ENCODE data around the gene PLA2G4E. TPM values are rescaled to one million over a fixed set of nuclear protein-coding genes. Genes with fewer than 3 reads are reported as not detected.

The PLA2G4E gene
- total RNA-seq, 3 donors from 2014 or later, result not detected

GRCh38 chr15:42033214-42033873 lies 12.5 kb upstream of the PLA2G4E start:
- no peaks in the 10 kb centered on the region for H3K27me3 ChIP-seq
- H3K36me3 ChIP-seq, result no peaks in the 10 kb centered on the region
- TF ChIP-seq, protein P1, sequence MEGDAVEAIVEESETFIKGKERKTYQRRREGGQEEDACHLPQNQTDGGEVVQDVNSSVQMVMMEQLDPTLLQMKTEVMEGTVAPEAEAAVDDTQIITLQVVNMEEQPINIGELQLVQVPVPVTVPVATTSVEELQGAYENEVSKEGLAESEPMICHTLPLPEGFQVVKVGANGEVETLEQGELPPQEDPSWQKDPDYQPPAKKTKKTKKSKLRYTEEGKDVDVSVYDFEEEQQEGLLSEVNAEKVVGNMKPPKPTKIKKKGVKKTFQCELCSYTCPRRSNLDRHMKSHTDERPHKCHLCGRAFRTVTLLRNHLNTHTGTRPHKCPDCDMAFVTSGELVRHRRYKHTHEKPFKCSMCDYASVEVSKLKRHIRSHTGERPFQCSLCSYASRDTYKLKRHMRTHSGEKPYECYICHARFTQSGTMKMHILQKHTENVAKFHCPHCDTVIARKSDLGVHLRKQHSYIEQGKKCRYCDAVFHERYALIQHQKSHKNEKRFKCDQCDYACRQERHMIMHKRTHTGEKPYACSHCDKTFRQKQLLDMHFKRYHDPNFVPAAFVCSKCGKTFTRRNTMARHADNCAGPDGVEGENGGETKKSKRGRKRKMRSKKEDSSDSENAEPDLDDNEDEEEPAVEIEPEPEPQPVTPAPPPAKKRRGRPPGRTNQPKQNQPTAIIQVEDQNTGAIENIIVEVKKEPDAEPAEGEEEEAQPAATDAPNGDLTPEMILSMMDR (IDR thresholded peaks at IDR 0.05), result no peak
- no peak for TF ChIP-seq POLR2AphosphoS5 (IDR thresholded peaks at IDR 0.05)
- TF ChIP-seq POLR2A (IDR thresholded peaks at IDR 0.05), result no peak
- H3K4me1 ChIP-seq, result no peaks in the 10 kb centered on the region
- no peaks in the 10 kb centered on the region for H3K9me3 ChIP-seq
- no peak overlapping the region for H3K4me3 ChIP-seq
- DNase-seq (ENCODE audit: low spot score in 2 of 2), result no peak
- intact Hi-C loops (cut with DNase I; ENCODE audit: low total_unique reads), result no loop called here
- peak overlapping the region in 1 of 2 donors; percentile 7 for H3K27ac ChIP-seq

DNA sequence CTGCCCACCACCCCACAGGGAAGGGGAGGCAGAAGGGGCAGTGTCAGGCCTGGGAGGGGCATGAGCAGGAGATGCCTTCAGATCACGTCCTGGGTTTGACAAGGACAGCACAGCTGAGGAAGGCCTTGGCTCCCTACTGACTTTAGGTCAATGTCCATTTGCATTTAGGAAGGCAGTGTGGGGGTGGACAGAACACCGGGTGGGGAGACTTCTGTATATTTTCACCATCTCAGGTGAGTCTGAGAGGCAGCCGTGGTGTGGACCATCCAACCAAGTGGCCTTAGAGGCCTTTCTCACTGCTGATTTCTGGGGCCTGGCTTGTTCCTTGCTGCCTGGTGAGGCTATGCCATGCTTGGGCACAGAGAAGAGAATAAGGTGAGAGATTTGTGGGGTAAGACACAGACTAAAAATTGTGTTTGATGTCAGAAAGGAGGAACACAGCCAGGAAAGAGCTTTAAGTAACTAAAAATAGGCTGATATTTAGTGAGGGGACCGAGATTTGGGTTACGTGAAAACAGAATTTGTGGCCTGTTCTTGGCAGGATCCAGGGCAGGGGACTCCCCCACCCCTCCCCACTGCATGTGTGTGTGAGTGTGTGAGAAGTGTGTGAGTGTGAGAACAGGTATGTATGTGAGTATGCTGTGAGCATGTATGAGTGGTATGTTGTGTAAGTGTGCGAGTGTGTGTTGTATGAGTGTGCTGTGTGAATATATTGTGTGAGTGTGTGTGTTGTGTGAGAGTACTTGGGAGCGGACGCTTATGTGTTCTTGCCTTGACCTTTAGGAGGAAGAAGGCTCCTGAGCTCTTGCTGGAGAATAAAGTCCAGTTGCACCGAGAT lies 11.8 kb upstream of the PLA2G4E start:
- Histone ChIP-seq H3K27me3 (no peaks in the 10 kb centered on the region), H3K27ac (no peak overlapping the region), H3K9me3 (no peaks in the 10 kb centered on the region), H3K4me3 (no peak overlapping the region), H3K4me1 (no peaks in the 10 kb centered on the region), H3K36me3 (no peaks in the 10 kb centered on the region)
- intact Hi-C loops (cut with DNase I; ENCODE audit: low total_unique reads), result no loop called here
- DNase-seq (ENCODE audit: low spot score in 2 of 2), result no peak
- no peak for TF ChIP-seq POLR2AphosphoS5 (IDR thresholded peaks at IDR 0.05)
- TF ChIP-seq, protein P1 (IDR thresholded peaks at IDR 0.05), result no peak
- TF ChIP-seq POLR2A (IDR thresholded peaks at IDR 0.05), result no peak

- DNase-seq (ENCODE audit: low spot score in 2 of 2), result no peak
- Histone ChIP-seq H3K4me3 (no peak overlapping the region), H3K9me3 (no peaks in the 10 kb centered on the region), H3K4me1 (no peaks in the 10 kb centered on the region), H3K36me3 (no peaks in the 10 kb centered on the region), H3K27ac (no peak overlapping the region), H3K27me3 (peaks cover 0 to 2% of the 10 kb centered on the region in 2 donors)
- intact Hi-C loops (cut with DNase I; ENCODE audit: low total_unique reads), result no loop called here
- TF ChIP-seq POLR2AphosphoS5 (IDR thresholded peaks at IDR 0.05) (no peak), POLR2A (IDR thresholded peaks at IDR 0.05) (no peak)
- TF ChIP-seq, protein P1 (IDR thresholded peaks at IDR 0.05), result no peak
Observed at GRCh38 chr15:42031198-42031915, 10.5 kb upstream of the PLA2G4E start.

DNA sequence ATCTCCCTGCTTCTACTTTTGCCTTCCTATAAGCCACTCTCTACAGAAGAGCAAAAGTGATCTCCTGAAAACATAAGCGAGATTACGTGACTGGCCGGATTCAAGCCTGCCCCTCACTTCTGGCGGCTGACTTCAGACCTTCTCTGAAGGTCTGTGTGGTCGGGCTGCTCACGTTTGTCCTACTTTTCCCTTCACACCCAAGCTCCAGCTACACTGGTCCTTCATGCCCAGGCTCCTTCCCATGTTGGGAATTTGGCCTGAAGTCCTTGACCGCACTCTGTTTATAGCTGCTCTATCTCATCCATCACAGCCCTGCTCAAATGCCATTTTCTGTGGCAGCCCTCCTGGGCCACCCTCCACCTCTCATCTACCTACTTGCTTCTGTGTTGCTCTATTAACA lies 6.7 kb upstream of the PLA2G4E start:
- no peaks in the 10 kb centered on the region for H3K4me1 ChIP-seq
- no peak for DNase-seq (ENCODE audit: low spot score in 2 of 2)
- TF ChIP-seq POLR2AphosphoS5 (IDR thresholded peaks at IDR 0.05), result no peak
- TF ChIP-seq, protein P1 (IDR thresholded peaks at IDR 0.05), result no peak
- no peak overlapping the region for H3K4me3 ChIP-seq
- intact Hi-C loops (cut with DNase I; ENCODE audit: low total_unique reads), result no loop called here
- H3K27ac ChIP-seq, result no peak overlapping the region
- H3K36me3 ChIP-seq, result no peaks in the 10 kb centered on the region
- H3K27me3 ChIP-seq, result peaks cover 0 to 2% of the 10 kb centered on the region in 2 donors
- H3K9me3 ChIP-seq, result no peaks in the 10 kb centered on the region

All from breast epithelium (tissue), 4 donors.